22Rv1 (cell line): Measurements from ENCODE around the gene MGAT3.

Experiments
- ZFX ChIP-seq: fragments of 450-650 bp; IDR thresholded peaks from 2 replicates; pipeline ENCODE4 v1.6.1; 2017; ENCODE audit warnings: antibody characterized with exemption, borderline replicate concordance
- TF ChIP-seq, protein P1 (sequence below): fragments of 450-650 bp; IDR thresholded peaks from 2 replicates; pipeline ENCODE4 v1.5.1; 2017; ENCODE audit warnings: mild to moderate bottlenecking

DNA sequence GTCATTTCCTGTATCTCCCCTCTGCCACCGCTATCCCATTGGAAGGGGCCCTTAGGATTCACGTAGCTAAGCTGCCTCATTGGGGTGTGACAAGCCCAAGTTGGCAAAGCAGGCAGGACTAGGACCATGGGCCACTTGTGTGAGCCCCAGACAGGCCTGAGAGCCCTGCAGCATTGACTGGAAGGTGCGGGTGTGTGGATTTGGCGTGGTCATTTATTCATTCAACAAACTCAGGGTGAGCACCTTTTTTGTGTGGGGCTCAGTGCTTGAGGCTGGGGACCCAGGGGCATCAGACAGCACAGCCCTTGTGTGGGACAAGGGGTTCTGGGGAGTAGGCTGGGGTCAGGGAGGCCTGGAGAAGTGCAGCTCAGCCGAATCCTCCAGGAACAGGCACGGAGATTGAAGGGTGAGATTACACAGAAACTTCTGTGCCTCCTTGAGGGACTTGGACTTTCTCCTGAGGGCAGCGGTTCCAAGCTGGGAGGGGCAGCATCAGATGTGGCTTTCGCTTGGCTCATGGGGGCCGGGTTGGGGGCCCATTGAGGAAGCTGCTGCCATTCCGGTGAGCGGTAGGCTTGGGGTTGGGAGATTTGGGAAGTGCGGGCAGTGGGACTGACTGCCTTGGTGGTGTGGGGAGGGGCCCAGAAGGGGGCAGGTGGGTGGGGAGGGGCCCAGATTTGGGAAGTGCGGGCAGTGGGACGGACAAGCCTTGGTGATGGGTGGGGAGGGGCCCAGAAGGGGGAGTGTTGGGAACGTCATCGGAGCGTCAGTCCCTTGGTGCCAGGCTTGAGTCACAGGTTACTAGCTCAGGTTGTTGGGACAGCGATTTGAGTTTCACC, 11.9 kb downstream of the MGAT3 start:
- TF ChIP-seq, protein P1, sequence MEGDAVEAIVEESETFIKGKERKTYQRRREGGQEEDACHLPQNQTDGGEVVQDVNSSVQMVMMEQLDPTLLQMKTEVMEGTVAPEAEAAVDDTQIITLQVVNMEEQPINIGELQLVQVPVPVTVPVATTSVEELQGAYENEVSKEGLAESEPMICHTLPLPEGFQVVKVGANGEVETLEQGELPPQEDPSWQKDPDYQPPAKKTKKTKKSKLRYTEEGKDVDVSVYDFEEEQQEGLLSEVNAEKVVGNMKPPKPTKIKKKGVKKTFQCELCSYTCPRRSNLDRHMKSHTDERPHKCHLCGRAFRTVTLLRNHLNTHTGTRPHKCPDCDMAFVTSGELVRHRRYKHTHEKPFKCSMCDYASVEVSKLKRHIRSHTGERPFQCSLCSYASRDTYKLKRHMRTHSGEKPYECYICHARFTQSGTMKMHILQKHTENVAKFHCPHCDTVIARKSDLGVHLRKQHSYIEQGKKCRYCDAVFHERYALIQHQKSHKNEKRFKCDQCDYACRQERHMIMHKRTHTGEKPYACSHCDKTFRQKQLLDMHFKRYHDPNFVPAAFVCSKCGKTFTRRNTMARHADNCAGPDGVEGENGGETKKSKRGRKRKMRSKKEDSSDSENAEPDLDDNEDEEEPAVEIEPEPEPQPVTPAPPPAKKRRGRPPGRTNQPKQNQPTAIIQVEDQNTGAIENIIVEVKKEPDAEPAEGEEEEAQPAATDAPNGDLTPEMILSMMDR: no peak
- TF ChIP-seq ZFX: no peak
